T-helper 9 cell (primary cell): Measurements from ENCODE around the gene MFSD6.
A peak's percentile ranks its signal among the peaks of the same experiment; 100 is the strongest.
"Not testable (repeated sequence)": the region's sequence is repeated elsewhere in the genome, so short reads cannot be mapped to it uniquely, and the experiment has no call there.

ENCODE experiments used
- DNase-seq: peaks from one replicate; pipeline ENCODE4 v3.0.0-alpha.2; 2020

The MFSD6 gene

DNA sequence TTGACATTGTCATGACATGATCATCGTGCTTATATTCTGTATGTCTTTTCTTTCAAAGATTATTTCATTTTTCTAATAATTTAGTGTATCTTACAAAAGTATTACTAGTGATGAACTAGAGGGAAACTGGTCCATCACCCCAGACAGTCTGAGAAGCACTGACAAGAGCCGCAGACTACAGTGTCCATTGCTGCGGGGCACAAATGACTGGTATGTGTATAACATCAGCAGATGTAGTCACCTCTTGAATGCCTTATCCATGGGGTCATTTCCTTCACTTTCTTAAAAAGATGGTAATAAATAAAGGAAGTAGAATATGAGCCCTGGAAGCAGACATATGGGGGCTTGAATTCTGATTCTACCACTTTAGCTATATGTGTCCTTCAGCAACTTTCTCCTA is 96.8 kb downstream of the MFSD6 start:
- DNase-seq: no peak

GRCh38 chr2:190505696-190506095 is 97.5 kb downstream of the MFSD6 start:
- DNase-seq: no peak

DNA sequence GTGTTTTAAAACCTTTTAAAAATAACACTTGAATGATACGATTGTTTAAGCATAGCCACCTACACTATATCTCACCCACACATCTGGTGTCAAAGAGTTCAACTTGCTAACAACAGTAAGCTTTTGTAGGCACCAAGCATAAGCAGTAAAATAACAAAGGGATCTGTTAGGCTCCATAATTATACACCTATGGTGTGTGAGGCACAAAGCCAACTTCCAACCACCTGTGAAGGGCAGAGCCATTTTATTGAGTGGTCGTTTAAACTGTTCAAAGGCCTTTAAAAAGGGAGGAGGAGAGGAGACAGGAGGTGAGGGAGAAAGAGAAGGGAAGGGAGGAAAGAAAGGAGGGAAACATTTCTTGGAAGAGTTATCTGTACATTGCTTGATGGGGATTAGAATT is 98.5 kb downstream of the MFSD6 start:
- no peak for DNase-seq

GRCh38 chr2:190507135-190507534 is 99.0 kb downstream of the MFSD6 start:
- no peak for DNase-seq

DNA sequence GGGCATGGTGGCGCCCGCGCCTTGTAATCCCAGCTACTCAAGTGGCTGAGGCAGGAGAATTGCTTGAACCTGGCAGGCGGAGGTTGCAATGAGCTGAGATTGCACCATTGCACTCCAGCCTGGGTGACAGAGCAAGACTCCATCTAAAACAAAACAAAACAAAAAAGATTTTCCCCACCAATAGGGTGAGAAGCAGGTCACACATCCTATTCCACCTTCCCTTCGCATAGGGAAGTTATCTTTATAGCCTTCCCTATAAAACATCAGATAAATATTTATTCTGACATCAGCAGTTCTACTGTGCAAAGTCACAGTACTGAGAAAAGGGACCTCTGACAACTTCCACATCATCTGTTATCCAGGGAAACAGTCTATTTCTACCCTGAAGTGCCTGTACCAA is 101.7 kb downstream of the MFSD6 start:
- DNase-seq: not testable (repeated sequence)

DNA sequence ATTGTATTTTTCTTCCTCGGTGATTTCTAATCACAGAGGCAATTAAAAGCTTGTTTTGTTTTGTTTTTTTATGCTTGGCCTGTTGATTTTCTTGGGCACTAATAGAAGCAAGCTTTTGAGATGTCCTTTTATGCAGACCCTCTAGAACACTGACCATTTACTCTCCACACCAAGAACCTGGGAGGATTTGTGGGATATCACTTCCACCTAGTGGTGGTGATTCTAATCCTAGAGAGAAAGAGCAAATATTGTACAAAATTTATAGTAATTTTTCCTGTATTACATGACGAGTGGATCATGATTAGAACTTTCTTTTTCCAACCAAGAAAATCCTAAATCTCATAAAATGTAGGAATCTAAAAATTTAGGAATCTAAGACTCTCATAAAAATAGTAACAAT is 102.9 kb downstream of the MFSD6 start:
- DNase-seq: no peak

DNA sequence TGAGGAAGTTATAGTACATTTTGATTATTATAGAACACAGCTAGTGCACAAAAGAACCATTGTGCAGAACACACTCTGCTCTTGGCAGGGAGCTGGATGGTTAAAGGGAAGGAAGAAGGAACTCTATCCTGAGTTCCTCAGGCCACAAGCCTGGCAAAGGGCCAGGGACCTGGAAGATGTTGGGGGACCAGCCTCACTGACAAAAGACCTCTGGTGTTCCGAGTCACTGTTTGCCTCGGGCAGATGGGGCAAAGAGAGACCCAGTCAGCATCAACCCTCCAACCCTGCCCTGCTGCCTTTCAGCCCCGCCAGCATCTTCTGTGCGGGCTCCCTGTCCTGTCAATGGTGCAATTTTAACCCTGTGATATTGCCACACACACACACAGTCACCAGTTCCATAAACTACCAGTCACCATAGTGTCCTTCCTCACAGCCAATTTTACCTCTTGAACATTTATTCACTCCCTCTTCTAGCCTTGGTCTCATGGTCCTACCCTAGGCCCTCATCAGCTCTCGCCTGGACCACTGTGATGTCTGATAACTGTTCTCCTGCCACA is 104.5 kb downstream of the MFSD6 start:
- no peak for DNase-seq

GRCh38 chr2:190513877-190514276 is 105.7 kb downstream of the MFSD6 start:
- no peak for DNase-seq

DNA sequence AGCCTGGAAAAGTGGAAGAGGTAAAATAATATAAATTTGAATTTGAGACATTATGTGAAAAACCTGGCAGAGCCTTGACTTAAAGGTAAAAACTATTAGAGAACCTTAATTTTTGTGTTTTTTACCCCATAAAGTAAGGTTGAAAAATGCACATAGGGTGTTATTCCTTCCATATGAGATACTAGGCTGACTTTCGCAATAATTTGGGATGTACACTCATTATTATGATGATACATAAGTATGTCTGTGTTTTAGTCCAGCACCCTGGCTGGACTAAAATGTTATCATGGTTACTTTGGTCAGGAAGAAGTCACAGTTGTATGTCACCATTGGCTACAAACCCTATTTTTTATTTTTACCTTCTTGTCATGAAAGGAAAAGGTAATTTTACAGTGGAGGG is 106.5 kb downstream of the MFSD6 start:
- no peak for DNase-seq

DNA sequence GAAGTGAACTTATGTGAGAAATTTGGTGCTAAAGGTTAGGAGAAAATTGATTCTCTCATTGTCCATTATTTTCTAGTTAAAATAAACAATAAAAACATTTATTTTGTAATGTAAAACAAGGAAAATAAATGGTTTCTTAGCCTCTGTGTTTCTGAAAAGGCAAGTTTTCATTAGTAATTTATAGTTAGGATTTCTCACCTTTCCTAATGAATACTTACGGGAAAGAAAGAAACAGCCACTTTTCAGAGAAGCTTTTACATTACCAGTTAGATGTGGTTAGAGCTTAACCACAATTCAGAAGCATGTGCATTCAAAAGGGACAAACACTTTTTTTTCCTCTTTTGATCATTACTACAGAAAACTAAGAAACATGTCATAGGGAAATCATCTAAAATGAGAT is 107.5 kb downstream of the MFSD6 start:
- no peak for DNase-seq

GRCh38 chr2:190517468-190517867 is 109.3 kb downstream of the MFSD6 start:
- DNase-seq: no peak

DNA sequence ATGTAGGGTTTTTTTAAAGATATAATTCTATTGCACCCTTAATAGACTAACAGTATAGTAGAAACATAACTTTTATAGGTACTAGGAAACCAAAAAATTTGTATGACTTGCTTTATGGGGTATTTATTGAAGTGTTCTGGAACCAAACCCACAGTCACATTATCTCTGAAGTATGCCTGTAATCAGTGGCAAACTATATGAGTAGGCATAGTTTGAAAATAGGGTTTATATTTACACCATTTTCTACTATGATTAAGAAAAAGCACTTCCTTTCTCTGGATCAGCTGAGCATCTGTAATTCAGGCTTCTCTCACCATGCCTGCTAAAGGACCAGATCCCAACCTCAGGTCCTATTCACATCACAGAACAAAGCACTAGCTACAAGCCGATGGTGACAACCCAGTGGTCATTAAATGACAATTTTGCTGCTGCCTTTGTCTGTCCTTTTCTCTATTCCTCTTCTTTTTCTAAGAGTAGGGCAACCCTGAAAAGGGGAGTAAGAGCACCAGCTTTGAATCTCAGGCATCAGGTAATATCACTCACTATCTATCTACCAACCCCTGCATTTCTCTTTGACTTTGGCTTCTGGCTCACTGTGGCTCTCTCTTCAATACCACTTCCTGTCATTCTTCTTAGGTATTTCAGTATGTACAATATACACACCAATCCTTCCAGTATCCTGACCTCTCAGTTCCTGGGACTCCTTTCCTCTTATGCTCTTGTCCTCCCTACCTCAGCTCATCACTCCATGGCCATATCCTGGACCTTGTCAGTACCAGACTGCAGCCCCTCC is 112.0 kb downstream of the MFSD6 start:
- no peak for DNase-seq

- DNase-seq: no peak
Observed at GRCh38 chr2:190524928-190525327, 116.8 kb downstream of the MFSD6 start.

DNA sequence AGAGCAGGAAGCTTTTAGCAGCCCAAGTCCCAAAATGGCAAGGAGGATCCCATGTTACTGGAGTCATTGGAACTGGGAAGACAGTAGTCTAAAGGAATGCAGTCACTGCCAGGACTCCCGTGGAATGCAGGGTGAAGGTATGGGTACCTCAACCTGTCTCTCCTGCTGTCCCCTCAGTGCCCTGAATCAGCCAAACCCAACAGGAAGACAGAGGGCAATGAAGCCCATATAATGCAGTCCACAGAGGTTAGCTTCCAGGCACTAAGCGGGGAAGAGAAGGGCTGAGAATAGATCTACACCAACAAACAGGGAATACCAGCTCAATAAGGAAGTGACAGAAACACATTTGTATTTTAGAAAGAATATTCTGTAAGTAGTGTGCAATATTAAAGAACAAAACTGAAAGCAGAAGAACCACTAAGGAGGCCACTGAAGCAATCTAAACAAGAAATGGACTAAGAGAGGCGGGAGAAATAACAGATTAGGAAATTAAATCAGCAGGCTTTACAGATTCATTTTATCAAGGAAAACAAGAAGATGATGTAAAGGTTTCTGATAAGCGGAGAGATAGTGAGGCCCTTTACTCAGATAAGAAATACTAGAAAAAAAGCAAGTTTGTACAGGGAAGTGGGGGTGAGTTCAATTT is 118.1 kb downstream of the MFSD6 start:
- no peak for DNase-seq

- no peak for DNase-seq
Observed at GRCh38 chr2:190527214-190527613, 119.1 kb downstream of the MFSD6 start.

- no peak for DNase-seq
Observed at GRCh38 chr2:190527918-190528317, 119.8 kb downstream of the MFSD6 start.

- DNase-seq: no peak
Observed at GRCh38 chr2:190528521-190529001, 120.4 kb downstream of the MFSD6 start.

- no peak for DNase-seq
Observed at GRCh38 chr2:190529486-190530247, 121.5 kb downstream of the MFSD6 start.

GRCh38 chr2:190530248-190530900 is 122.2 kb downstream of the MFSD6 start:
- DNase-seq: no peak

DNA sequence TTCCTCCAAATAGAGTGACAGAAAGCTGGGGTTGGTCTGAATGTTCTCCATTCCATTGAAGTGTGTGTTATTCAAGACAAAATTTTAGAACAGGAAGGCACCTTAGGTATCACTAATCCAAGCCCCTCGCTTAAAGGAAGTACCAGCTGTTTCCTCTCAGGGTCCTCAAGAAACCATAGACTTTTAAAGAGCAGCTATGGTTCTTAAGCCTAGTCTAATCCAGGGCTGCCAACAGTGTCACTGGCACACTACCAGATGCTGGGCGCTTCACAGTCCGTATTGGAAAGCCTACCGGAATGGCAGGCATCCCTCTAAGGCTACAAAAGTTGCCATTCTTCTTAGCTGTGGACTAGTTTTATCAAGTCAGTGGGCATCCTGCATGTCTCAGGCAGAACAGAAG is 124.4 kb downstream of the MFSD6 start:
- DNase-seq: no peak

- peak; percentile 22 for DNase-seq
Observed at GRCh38 chr2:190533175-190533967, 125.2 kb downstream of the MFSD6 start.

DNA sequence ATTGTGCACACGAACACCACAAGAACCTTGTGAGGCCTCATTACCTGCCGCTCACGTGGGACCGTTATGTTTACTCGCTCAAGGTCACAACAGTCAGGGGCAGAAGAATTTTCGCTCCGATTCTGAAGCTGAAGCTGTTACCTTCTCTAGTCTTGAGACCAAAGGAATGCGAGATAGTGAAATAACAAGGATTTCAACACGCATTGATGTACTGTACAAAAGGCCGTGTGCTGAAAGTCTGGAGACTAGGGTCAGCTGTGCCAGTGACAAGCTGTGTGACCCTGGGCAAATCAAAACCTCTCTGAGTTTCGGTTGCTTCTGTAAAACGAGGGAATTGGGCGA is 125.8 kb downstream of the MFSD6 start:
- DNase-seq: no peak
